HG02759 (cell line): ENCODE measurements around the gene CDC25B.
"Not testable (repeated sequence)": the region's sequence is repeated elsewhere in the genome, so short reads cannot be mapped to it uniquely, and the experiment has no call there.

Experiments used
- ATAC-seq: cut with Tn5 transposase; IDR thresholded peaks from one replicate; pipeline ENCODE4 v1.9.1; 2021; ENCODE audit warnings: mild to moderate bottlenecking, moderate library complexity; ENCODE audit not compliant: unreplicated experiment

CDC25B gene

DNA sequence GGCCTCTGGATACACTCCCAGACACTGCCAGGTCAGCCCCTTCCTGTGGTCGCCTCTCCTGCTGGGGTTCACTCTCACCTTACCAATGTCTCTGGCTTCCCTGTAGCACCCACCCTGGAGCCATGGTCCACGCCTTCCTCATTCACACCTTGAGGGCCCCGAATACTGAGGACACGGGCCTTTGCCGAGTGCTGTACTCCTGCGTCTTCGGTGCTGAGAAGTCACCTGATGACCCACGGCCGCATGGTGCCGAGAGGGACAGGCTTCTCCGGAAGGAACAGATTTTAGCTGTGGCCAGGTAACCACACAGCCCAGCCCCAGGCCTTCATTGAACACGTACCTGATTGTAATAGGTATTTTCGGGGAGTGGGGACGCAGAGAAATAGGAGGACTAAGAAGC lies 25.9 kb downstream of the CDC25B start:
- no peak for ATAC-seq

DNA sequence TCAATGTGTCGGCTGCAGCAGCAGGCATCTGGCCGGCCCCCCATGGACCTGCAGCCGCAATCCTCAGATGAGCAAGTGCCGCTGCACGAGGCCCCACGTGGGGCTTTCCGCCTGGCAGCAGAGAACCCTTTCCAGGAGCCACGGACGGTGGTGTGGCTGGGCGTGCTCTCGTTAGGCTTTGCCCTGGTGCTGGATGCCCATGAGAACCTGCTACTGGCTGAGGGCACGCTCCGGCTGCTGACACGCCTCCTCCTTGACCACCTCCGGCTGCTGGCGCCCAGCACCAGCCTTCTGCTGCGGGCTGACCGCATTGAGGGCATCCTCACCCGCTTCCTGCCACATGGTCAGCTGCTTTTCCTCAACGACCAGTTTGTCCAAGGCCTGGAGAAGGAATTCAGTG lies 27.8 kb downstream of the CDC25B start:
- ATAC-seq, result no peak

DNA sequence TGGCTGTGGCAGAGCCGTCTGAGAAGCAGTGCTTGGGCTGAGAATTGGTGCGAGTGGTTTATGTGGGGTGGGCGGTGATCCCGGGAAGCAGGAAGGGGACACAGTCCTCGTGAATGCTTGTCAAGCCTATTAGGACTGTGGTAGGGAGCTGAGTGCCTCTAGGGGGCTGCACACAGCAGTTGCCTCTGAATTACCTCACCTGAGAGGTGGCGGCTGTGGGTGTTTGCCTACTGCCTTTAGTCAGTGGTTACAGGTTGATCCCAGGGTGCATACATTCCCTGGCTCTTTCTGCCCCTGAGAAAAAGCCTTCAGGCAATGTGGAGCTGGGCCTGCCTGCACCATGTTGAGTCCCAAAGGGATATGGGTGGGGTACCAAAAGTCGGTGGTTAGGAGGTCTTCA lies 29.4 kb downstream of the CDC25B start:
- no peak for ATAC-seq

DNA sequence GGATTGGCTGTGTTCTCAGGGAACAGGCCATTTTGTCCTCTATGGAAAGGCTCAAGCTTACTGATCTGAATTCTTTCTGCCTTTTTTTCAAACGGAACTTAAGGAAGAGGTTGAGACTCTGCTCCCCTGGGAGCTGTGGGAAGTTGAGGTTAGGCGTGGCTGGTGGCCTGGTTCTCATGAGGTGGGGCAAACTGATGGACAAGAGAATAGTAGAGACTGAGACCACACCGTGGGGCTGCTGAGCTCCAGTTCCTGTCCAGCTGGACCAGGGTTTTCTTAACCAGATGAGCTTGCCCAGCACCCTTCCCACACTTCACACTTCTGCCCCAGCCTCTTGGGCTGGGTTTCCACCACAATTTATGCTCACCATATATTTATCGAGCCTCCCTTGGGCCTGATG lies 30.3 kb downstream of the CDC25B start:
- ATAC-seq, result no peak

DNA sequence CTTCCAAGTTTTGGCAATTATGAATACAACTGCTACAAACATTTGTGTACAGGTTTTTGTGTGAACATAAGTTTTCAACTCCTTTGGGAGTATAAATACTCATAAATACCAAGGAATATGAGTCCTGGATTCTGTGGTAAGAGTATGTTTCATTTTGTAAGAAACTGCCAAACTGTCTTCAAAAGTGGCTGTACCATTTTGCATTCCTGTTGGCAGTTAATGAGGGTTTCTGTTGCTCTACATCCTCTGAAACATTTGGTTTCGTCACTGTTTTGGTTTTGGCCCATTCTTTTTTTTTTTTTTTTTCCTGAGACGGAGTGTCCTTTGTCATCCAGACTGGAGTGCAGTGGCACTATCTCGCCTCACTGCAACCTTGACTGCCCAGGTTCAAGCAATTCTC lies 32.7 kb downstream of the CDC25B start:
- no peak for ATAC-seq

DNA sequence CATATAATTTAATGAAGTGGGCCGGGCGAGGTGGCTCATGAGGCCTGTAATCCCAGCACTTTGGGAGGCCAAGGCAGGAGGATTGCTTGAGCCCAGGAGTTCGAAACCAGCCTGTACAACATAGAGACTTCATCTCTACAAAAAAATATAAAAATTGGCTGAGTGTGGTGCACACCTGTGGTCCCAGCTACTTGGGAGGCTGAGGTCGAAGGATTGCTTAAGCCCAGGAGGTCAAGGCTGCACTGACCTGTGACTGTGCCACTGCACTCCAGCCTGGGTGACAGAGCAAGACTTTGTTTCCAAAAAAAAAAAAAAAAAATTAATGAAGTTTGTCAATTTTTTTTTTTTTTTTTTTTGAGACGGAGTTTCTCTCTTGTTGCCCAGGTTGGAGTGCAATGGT lies 33.8 kb downstream of the CDC25B start:
- not testable (repeated sequence) for ATAC-seq

DNA sequence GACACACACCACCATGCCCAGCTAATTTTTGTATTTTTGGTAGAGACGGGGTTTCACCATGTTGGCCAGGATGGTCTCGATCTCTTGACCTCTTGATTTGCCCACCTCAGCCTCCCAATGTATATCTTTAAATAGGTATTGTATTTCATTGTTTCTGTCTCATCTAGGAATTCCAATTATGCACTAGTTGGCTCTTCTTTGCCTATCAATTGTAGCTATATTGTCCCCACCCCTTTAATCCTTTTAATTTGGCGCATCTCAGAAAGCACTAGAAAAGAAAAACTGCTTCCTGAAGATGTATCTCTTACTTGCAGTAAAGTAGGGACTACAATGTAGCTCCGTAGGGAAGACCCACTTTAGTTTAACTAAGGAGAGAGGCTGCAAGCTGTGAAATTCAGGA lies 40.0 kb downstream of the CDC25B start:
- no peak for ATAC-seq

DNA sequence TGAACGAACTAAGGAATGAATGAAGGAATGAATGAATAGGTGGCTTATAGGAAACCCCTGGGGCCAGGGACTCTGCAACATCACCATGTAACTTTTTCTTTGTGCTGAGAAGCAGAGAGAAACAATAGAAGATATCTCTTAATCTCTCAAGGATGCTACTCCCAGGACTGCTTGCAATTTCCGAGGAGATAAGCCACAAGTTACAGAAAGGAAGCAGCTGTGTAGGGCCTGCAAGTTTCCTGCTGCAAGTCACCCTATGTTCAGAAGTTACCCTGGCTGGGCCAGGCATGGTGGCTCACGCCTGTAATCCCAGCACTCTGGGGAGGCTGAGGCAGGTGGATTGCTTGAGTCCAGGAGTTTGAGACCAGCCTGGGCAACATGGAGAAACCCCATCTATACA lies 43.2 kb downstream of the CDC25B start:
- no peak for ATAC-seq

DNA sequence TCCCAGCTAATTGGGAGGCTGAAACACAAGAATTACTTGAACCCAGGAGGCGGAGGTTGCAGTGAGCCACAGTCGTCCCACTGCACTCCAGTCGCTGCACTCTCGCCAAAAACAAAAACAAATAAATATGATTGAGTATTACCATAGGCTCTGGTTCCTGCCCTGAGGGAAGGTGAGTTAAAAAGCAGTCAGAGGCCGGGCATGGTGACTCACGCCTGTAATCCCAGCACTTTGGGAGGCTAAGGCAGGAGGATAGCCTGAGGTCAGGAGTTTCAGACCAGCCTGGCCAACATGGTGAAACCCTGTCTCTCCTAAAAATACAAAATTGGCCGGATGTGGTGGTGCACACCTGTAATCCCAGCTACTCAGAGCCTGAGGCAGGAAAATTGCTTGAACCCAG lies 44.1 kb downstream of the CDC25B start:
- ATAC-seq, result not testable (repeated sequence)

DNA sequence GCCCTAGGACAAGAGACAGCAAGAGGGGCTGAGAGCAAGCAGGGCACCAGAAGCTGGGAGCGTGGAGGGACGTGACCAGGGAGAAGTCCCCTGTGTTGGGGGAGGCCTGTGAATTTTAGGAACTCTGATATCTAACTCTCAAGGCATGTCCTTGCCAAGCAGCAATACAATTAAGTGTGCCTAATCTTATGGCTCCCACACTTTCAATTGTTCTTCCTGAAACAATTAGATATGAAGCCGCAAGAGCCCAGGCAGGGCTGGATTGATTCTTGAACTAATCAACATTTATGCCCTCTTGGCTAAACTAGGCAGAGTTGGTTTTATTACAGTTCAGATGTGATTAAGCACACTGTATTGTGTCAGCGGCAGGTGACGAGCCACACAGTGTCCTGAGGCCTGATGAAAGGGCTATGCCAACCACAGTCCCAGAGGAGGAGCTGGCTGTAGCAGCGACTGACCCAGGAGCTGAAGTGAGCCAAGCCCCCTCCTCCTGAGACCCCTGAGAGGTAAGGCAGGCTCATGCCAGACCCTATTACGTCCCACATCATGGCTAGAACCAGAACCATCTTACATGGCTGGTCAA lies 46.3 kb downstream of the CDC25B start:
- ATAC-seq, result no peak

DNA sequence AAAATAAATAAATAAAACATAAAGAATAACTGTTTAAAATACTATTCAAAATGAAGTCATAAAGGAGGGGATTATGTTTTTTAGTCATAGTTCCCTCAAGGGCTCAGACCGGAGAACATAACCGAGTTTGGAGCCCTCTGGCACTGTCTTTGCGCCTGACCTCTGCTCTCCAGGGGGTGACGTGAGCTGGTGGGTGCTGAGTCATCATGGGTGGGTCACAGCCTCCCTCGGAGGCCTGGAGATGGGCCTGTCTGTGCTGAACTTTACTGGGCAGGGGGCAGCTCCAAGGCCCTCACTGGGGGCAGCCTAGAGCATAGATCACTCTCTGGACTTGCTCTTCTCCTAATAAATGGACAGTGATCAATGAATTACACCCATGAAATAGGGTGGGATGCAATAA lies 47.4 kb downstream of the CDC25B start:
- ATAC-seq, result no peak

DNA sequence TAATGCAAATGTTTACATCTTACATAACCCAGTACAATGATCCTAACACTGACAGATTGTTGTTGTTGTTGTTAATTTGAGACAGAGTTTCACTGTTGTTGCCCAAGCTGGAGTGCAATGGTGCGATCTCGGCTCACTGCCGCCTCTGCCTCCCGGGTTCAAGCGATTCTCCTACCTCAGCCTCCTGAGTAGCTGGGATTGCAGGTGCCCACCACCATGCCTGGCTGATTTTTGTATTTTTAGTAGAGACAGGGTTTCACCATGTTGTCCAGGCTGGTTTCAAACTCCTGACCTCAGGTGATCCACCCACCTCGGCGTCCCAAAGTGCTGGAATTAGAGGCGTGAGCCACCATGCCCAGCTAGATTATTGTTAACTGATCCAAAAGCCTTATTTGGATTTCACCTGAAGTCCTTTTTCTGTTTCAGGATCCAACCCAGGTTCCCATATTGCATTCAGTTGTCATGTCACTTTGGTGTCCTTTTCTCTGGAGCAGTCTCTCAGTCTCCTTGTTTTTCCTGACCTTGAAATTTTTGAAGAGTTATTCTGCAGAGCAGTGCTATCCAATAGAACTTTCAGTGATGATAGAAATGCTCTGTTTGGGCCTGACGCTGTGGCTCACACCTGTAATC lies 48.0 kb downstream of the CDC25B start:
- ATAC-seq, result not testable (repeated sequence)

DNA sequence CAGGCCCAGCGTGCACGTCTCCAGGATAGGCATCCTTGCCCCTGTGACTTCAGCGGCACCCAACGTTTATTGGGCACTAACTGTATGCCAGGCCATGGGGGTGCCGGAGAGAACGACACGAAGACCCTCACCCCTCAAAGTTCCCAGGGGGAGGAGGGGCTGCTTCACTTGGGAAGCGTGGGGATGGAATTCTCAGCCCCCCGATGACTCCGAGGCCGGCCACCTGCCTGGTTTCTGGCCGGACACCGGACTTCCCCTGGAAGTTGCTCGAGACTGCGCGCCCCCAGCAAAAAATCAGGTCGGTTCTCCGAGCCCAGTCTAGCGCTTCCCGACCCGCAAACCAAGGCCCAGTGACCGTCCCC lies 50.2 kb downstream of the CDC25B start:
- ATAC-seq, result no peak

DNA sequence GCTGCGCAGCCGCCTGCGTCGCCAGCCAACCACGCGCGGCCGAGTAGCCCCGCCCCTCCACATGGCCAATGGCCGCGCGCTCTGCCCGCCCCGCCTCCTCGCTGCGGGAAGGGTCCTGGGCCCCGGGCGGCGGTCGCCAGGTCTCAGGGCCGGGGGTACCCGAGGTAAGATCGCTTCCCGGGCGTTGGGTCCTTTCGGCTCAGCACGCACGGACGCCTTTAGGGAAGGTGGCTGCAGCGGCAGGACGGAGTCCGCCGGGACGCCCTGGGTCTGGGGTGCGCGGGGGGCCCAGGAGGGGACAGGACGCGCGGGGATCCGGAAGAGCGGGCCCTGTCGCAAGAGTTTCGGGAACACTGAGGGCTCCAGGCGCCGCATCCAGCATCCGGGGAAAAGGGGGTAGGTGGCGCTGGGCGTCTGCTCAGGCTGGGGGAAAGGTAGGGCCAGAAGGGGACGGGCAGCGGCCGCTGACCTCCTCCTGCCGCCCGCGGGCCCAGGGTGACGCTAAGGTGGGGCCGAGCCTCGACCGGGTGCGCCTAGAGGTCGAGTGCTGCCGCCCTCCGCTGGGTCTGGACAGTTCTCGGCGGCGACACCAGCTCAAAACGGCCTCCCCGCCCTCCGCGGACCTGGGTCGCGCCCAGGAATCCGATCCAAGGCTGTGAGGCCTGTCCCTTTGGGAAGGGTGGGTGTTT lies 50.8 kb downstream of the CDC25B start, which contains the start of gene MAVS:
Gene MAVS (plus strand): TSS at position 95 of the 689 bp plus-strand sequence. CDS start 7,791 bp downstream, outside the sequence.
- peak; percentile 96 for ATAC-seq

DNA sequence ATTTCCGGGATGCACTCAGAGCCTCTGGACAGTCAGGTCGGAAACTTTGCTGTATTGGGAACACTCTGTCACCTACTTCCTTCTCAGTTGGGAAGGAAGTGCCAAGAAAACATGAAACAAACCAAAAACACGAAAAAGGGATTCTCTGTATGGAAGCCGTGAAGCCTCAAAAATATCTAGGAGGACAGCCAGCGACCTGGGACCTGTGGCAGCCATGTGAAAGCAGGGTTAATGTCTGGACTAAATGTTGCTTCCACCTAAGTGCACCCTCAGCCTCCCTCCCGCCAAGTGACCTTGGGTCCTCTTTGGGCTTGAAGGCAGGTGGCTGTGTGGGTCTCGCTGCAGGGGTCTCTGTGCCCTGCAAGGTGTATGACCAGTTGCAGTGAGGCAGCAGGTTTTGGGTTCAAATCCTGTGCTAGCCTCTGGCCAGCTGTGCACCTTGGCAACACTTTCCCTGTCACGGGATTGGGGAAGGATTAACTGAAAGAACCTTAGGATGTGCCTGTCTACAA lies 51.4 kb downstream of the CDC25B start:
- ATAC-seq, result no peak

DNA sequence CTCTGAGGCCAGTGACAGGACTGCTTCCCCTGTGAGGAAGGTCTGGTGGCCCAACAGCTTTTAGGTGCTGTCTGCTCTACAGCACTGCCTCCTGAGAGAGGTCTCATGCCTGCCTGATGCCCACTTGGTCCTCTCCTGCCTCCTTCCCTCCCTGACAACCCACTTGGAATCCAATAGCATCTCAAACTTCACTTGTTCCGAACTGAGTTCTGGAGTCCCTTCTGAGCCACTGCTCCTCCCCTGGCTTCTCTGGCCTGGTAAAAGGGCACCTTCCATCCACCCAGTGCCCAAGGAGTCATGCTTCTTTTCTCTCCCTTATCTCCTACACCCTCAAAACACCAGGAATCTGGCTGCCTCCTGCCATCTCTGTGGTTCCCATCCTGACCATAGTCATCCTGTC lies 52.5 kb downstream of the CDC25B start:
- no peak for ATAC-seq

DNA sequence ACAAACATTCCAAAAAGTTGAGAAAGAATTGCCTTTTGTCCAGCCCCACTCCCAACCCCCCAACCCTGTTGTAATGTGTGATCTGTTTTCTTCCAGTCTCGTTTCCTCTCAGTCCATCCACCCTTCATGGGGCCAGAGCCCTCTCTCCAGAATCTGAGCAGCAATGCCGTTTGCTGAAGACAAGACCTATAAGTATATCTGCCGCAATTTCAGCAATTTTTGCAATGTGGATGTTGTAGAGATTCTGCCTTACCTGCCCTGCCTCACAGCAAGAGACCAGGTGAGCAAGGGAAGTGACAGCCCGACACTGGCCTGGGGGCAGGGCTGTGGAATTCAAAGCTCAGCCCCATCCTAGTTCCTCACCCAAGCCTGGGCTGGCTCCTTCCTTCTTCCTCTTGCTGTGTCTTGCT lies 58.4 kb downstream of the CDC25B start:
- no peak for ATAC-seq
